ENCODE results near the gene GNG12. TPM values are rescaled to one million over a fixed set of nuclear protein-coding genes. Genes with fewer than 3 reads are reported as not detected.
A peak's percentile ranks its signal among the peaks of the same experiment; 100 is the strongest.

The GNG12 gene
- total RNA-seq, 6 experiments from 2014 or later = 172 to 229 (median 198) TPM

DNA sequence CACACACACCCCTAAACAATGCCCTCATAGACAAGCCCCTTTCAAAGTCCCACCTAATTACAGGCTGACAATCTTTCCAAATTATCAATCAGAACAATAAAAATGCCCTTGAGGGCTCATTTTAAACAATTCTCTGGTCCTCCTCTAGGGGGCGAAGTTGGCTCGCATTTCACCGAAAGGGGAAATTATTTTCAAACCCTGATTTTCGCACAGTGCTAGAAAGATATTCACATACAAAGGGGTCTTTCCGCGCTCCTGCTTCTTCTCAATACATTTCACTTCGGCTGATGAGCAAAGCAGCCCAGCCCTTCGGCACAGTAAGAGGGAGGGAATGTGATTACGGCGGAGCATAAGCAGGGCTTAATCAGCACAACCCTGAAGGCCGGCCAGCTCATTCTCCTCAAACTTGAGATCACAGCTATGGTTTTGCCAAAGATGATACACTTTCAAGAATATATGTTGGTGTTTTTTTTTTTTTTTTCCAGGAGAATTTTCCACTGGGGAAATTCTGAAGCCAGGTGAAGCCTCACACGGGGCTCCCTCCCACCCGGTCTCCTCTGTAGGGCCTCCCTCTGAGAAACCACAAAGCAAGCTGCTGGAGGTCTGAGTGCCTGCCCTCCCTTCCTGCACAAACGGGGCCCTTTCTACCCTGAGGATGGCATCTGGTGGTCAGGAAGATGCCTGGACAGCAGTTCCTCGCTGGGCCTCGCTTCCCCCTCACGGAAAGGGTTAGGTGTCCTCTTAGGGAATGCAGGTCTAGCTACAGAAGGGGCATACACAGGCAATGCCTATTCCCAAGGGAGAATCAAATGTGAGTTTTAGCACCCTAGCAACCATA lies 66.9 kb downstream of the GNG12 start:
- peak overlapping the region; percentile 70 for H3K4me3 Mint-ChIP-seq
- TF ChIP-seq, protein P1, sequence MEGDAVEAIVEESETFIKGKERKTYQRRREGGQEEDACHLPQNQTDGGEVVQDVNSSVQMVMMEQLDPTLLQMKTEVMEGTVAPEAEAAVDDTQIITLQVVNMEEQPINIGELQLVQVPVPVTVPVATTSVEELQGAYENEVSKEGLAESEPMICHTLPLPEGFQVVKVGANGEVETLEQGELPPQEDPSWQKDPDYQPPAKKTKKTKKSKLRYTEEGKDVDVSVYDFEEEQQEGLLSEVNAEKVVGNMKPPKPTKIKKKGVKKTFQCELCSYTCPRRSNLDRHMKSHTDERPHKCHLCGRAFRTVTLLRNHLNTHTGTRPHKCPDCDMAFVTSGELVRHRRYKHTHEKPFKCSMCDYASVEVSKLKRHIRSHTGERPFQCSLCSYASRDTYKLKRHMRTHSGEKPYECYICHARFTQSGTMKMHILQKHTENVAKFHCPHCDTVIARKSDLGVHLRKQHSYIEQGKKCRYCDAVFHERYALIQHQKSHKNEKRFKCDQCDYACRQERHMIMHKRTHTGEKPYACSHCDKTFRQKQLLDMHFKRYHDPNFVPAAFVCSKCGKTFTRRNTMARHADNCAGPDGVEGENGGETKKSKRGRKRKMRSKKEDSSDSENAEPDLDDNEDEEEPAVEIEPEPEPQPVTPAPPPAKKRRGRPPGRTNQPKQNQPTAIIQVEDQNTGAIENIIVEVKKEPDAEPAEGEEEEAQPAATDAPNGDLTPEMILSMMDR (IDR thresholded peaks at IDR 0.05) = peak; percentile 85
- no peaks in the 10 kb centered on the region for H3K9me3 Mint-ChIP-seq
- DNase-seq = peak; percentile 86
- H3K36me3 Mint-ChIP-seq (ENCODE audit: low read depth) = peaks cover 24% of the 10 kb centered on the region; the same call in 1 of the 2 replicates
- peak overlapping the region; percentile 86 for H3K27ac Mint-ChIP-seq
- no peaks in the 10 kb centered on the region for H3K27me3 Mint-ChIP-seq (ENCODE audit: insufficient read depth)
- H3K4me1 Mint-ChIP-seq (ENCODE audit: low read depth) = peaks cover 85% of the 10 kb centered on the region

DNA sequence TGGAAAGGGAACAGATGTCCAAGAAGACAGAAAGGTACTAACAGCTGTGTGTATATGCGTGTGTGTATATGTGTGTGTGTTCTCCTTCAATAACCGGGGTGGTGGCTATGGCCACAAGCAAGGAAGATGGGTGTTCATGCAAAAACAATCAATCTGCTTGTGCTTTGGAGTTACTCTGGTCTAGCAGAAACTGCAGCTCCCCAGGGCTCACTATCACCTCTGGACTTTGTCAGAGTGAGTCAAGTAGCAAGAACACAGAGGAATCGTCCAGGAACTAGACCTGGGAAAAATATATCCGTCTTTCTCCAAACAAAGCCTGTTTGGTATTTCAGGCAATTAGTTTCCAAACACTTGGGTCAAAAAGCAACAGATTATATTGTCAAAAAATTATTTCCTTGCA lies 68.6 kb downstream of the GNG12 start:
- Mint-ChIP-seq H3K9me3 (no peaks in the 10 kb centered on the region), H3K27ac (peak overlapping the region; percentile 48), H3K36me3 (ENCODE audit: low read depth) (peaks cover 17% of the 10 kb centered on the region; the same call in 1 of the 2 replicates), H3K4me3 (no peak overlapping the region), H3K27me3 (ENCODE audit: insufficient read depth) (no peaks in the 10 kb centered on the region), H3K4me1 (ENCODE audit: low read depth) (peaks cover 85% of the 10 kb centered on the region)
- DNase-seq = no peak
- TF ChIP-seq, protein P1 (IDR thresholded peaks at IDR 0.05) = no peak

DNA sequence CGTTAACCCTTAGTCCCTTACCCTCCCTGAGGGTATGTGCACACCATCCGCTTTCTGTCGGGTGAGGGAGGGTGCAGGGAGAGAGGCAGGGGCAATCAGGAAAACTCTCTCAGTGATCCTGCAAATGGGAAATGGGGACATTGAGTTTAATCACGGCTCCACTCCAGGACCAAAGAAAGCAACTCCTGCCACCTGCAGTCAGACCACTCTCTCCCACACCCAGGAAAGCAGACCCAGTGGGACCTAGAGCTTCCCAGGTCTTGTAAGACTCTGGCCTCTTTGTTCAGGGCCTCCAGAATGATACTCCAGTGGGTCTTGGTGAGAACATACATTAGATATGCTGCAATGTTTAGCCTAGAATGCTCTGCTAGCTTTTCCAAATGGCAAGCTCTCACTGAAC lies 71.5 kb downstream of the GNG12 start:
- Mint-ChIP-seq H3K4me1 (ENCODE audit: low read depth) (peaks cover 75% of the 10 kb centered on the region), H3K36me3 (ENCODE audit: low read depth) (peaks cover 5% of the 10 kb centered on the region; the same call in 1 of the 2 replicates), H3K27ac (peak overlapping the region; percentile 68; the same call in 1 of the 2 replicates), H3K9me3 (no peaks in the 10 kb centered on the region), H3K27me3 (ENCODE audit: insufficient read depth) (no peaks in the 10 kb centered on the region), H3K4me3 (no peak overlapping the region)
- no peak for DNase-seq
- TF ChIP-seq, protein P1 (IDR thresholded peaks at IDR 0.05) = no peak

DNA sequence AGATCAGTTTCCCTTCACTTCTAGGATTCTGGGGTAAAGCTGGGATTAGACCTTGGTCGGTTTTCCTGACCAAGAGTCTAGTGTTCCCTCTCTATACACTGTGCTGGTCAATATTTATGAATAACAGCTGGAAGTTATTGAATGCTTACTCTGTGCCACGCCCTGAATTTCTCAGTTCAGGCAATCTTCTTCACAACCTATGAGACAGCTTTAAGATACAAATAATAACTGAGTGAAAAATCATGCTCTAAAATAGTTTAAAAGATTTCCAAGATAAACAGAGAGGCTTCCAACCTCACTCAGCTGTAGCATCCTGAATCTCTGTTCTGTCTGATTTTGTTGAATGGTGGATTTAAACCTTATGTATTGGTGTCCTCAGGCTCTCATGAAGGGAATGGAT lies 72.2 kb downstream of the GNG12 start:
- TF ChIP-seq, protein P1 (IDR thresholded peaks at IDR 0.05) = no peak
- DNase-seq = no peak
- peaks cover 75% of the 10 kb centered on the region for H3K4me1 Mint-ChIP-seq (ENCODE audit: low read depth)
- H3K27ac Mint-ChIP-seq = peak overlapping the region; percentile 68
- no peak overlapping the region for H3K4me3 Mint-ChIP-seq
- no peaks in the 10 kb centered on the region for H3K27me3 Mint-ChIP-seq (ENCODE audit: insufficient read depth)
- no peaks in the 10 kb centered on the region for H3K9me3 Mint-ChIP-seq
- peaks cover 12% of the 10 kb centered on the region for H3K36me3 Mint-ChIP-seq (ENCODE audit: low read depth)

DNA sequence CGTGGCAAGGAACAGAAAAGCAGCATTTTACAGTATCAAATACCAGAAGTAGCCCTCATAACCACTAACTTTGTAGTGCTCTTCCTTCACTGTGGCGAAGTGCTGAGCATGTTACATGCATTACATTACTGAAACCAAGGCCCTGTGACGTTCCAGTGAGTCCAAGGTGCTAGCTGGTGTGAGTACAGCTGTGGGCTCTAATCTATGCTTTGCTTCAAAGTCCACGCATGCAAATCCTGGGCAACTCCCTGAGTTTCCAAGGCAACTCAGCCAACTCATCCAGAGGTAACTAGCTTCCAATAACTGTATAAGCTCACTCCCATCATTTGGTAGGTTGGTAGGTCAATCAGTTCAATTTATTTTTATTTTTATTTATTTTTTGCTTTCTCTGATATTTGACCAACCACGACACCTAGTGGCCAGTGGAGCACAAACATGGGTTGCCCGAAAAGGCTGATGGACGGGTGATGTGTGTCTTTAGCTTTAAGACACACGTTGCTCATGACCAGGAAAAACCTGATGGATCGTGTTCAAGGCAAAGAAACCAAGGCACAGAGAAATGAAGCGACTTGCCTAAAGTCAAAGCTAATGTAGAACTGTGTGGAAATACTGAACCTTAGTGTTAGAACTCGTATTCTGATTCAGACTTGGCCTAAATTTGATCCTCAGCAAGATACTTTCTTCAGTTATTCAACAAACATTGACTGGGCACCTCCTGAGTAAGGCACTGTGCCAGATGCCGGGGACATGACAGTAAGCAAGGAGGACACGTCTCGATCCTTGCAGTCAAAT lies 73.0 kb downstream of the GNG12 start:
- no peaks in the 10 kb centered on the region for H3K9me3 Mint-ChIP-seq
- TF ChIP-seq, protein P1 (IDR thresholded peaks at IDR 0.05) = peak; percentile 97
- H3K4me3 Mint-ChIP-seq = peak overlapping the region; percentile 64
- no peaks in the 10 kb centered on the region for H3K27me3 Mint-ChIP-seq (ENCODE audit: insufficient read depth)
- H3K27ac Mint-ChIP-seq = peak overlapping the region; percentile 68
- peaks cover 18% of the 10 kb centered on the region for H3K36me3 Mint-ChIP-seq (ENCODE audit: low read depth)
- peaks cover 75% of the 10 kb centered on the region for H3K4me1 Mint-ChIP-seq (ENCODE audit: low read depth)
- peak; percentile 72 for DNase-seq
